ENCODE measurements around the gene RABEPK. TPM values are rescaled to one million over a fixed set of nuclear protein-coding genes. Genes with fewer than 3 reads are reported as not detected.

RABEPK gene
- total RNA-seq, 1 donor from 2014 or later: 13.1 TPM

GRCh38 chr9:125239631-125240597 is 39.6 kb downstream of the RABEPK start:
- peak overlapping the region; percentile 94 for H3K4me3 Mint-ChIP-seq (ENCODE audit: low read depth)
- no peaks in the 10 kb centered on the region for H3K9me3 Mint-ChIP-seq (ENCODE audit: low read depth)
- H3K4me1 Mint-ChIP-seq (ENCODE audit: low read depth): peaks cover 34% of the 10 kb centered on the region
- TF ChIP-seq CTCF (IDR thresholded peaks at IDR 0.05; ENCODE audit: unreplicated experiment): no peak
- DNase-seq (ENCODE audit: low spot score, unreplicated experiment): no peak
- H3K36me3 Mint-ChIP-seq (ENCODE audit: insufficient read depth): peaks cover 36% of the 10 kb centered on the region
- H3K27ac Mint-ChIP-seq: peak overlapping the region; percentile 97
- no peaks in the 10 kb centered on the region for H3K27me3 Mint-ChIP-seq

GRCh38 chr9:125240649-125240999 is 40.3 kb downstream of the RABEPK start:
- H3K4me3 Mint-ChIP-seq (ENCODE audit: low read depth): peak overlapping the region; percentile 94
- no peaks in the 10 kb centered on the region for H3K9me3 Mint-ChIP-seq (ENCODE audit: low read depth)
- H3K36me3 Mint-ChIP-seq (ENCODE audit: insufficient read depth): peaks cover 32% of the 10 kb centered on the region
- no peak for DNase-seq (ENCODE audit: low spot score, unreplicated experiment)
- TF ChIP-seq CTCF (IDR thresholded peaks at IDR 0.05; ENCODE audit: unreplicated experiment): no peak
- H3K27me3 Mint-ChIP-seq: no peaks in the 10 kb centered on the region
- H3K27ac Mint-ChIP-seq: peak overlapping the region; percentile 97
- peaks cover 30% of the 10 kb centered on the region for H3K4me1 Mint-ChIP-seq (ENCODE audit: low read depth)

- Mint-ChIP-seq H3K27ac (peak within 1 kb of the TSS; percentile 97), H3K36me3 (ENCODE audit: insufficient read depth) (peaks cover 29% of the 10 kb centered on the region), H3K4me3 (ENCODE audit: low read depth) (peak within 1 kb of the TSS; percentile 94), H3K9me3 (ENCODE audit: low read depth) (no peaks in the 10 kb centered on the region), H3K27me3 (no peaks in the 10 kb centered on the region), H3K4me1 (ENCODE audit: low read depth) (peaks cover 27% of the 10 kb centered on the region)
- DNase-seq (ENCODE audit: low spot score, unreplicated experiment): peak; percentile 98
- peak; percentile 31 for TF ChIP-seq CTCF (IDR thresholded peaks at IDR 0.05; ENCODE audit: unreplicated experiment)
Observed at GRCh38 chr9:125241000-125241862, 40.9 kb downstream of the RABEPK start, which contains the start of gene HSPA5. Gene HSPA5, minus strand, starts transcription at chr9:125241343. Its CDS starts 217 bp downstream, at chr9:125241126.

GRCh38 chr9:125241863-125242739 is 41.8 kb downstream of the RABEPK start:
- Mint-ChIP-seq H3K36me3 (ENCODE audit: insufficient read depth) (peaks cover 21% of the 10 kb centered on the region), H3K27me3 (no peaks in the 10 kb centered on the region), H3K4me3 (ENCODE audit: low read depth) (peak overlapping the region; percentile 94), H3K27ac (peak overlapping the region; percentile 97), H3K9me3 (ENCODE audit: low read depth) (no peaks in the 10 kb centered on the region), H3K4me1 (ENCODE audit: low read depth) (peaks cover 19% of the 10 kb centered on the region)
- TF ChIP-seq CTCF (IDR thresholded peaks at IDR 0.05; ENCODE audit: unreplicated experiment): no peak
- no peak for DNase-seq (ENCODE audit: low spot score, unreplicated experiment)

Data from progenitor cell of endocrine pancreas (in vitro differentiated cells).